ENCODE results near the gene FLNB.

The FLNB gene

DNA sequence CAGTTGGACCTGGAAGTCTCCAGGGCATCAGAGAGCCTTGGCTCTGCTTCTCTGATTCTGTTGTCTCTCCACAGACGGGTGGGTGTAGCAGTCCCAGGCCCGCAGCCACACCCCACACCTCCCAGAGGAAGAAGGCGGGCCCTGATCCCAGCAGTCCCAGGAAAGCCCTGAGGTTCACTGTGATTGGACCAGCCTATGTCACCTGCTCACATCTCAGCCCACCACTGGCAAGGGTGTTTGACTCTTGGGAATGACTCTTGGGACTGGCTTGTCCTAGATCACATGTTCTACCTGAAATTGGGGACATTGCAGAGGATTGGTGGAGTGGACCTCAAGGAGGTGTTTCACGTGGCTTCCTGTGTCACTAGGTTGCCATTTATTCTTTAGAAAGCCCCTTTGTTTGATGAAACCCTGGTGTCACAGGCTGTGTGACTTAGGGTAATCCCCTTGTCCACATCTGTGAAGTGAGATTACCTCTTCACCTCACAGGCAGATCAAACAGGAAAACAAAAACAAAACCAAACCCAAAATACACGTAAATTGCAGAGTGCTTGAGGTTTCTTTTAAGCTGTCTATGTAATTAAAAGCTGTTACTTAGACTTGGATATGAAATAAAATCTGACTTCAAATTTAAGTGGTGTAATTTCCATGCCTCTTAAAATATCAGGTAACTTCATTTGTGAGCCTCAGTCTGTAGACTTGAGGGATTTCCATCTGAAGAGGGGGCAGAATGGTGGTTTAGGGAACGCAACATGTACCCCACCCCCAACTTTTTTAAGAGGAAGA, 26.7 kb downstream of the FLNB start:
- no peak for ATAC-seq
- TF ChIP-seq SNAI2 (CRISPR knock-in tag; IDR thresholded peaks at IDR 0.05) (no peak), ZFP30 (CRISPR knock-in tag; IDR thresholded peaks at IDR 0.05) (no peak), ZNF8 (CRISPR knock-in tag; IDR thresholded peaks at IDR 0.05) (no peak), PPARA (CRISPR knock-in tag; IDR thresholded peaks at IDR 0.05; ENCODE audit: borderline replicate concordance) (no peak), RARB (CRISPR knock-in tag; IDR thresholded peaks at IDR 0.05) (no peak), TCF4 (CRISPR knock-in tag; IDR thresholded peaks at IDR 0.05; ENCODE audit: borderline replicate concordance) (no peak), TOX (CRISPR knock-in tag; IDR thresholded peaks at IDR 0.05; ENCODE audit: borderline replicate concordance) (no peak), ISL1 (CRISPR knock-in tag; IDR thresholded peaks at IDR 0.05) (no peak), ZC3H10 (CRISPR knock-in tag; IDR thresholded peaks at IDR 0.05) (no peak), ZFP3 (CRISPR knock-in tag; IDR thresholded peaks at IDR 0.05) (no peak), ESRRG (CRISPR knock-in tag; IDR thresholded peaks at IDR 0.05) (no peak), OSR1 (CRISPR knock-in tag; IDR thresholded peaks at IDR 0.05) (no peak), PATZ1 (CRISPR knock-in tag; IDR thresholded peaks at IDR 0.05; ENCODE audit: borderline replicate concordance) (no peak), CSDC2 (CRISPR knock-in tag; IDR thresholded peaks at IDR 0.05) (no peak)
- TF ChIP-seq, protein P1, sequence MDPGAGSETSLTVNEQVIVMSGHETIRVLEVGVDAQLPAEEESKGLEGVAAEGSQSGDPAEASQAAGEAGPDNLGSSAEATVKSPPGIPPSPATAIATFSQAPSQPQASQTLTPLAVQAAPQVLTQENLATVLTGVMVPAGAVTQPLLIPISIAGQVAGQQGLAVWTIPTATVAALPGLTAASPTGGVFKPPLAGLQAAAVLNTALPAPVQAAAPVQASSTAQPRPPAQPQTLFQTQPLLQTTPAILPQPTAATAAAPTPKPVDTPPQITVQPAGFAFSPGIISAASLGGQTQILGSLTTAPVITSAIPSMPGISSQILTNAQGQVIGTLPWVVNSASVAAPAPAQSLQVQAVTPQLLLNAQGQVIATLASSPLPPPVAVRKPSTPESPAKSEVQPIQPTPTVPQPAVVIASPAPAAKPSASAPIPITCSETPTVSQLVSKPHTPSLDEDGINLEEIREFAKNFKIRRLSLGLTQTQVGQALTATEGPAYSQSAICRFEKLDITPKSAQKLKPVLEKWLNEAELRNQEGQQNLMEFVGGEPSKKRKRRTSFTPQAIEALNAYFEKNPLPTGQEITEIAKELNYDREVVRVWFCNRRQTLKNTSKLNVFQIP (CRISPR knock-in tag; IDR thresholded peaks at IDR 0.05; ENCODE audit: borderline replicate concordance, low read depth): no peak
- TF ChIP-seq, protein P2, sequence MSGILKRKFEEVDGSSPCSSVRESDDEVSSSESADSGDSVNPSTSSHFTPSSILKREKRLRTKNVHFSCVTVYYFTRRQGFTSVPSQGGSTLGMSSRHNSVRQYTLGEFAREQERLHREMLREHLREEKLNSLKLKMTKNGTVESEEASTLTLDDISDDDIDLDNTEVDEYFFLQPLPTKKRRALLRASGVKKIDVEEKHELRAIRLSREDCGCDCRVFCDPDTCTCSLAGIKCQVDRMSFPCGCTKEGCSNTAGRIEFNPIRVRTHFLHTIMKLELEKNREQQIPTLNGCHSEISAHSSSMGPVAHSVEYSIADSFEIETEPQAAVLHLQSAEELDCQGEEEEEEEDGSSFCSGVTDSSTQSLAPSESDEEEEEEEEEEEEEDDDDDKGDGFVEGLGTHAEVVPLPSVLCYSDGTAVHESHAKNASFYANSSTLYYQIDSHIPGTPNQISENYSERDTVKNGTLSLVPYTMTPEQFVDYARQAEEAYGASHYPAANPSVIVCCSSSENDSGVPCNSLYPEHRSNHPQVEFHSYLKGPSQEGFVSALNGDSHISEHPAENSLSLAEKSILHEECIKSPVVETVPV (CRISPR knock-in tag; IDR thresholded peaks at IDR 0.05): no peak
- TF ChIP-seq, protein P3, sequence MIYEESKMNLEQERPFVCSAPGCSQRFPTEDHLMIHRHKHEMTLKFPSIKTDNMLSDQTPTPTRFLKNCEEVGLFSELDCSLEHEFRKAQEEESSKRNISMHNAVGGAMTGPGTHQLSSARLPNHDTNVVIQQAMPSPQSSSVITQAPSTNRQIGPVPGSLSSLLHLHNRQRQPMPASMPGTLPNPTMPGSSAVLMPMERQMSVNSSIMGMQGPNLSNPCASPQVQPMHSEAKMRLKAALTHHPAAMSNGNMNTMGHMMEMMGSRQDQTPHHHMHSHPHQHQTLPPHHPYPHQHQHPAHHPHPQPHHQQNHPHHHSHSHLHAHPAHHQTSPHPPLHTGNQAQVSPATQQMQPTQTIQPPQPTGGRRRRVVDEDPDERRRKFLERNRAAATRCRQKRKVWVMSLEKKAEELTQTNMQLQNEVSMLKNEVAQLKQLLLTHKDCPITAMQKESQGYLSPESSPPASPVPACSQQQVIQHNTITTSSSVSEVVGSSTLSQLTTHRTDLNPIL (CRISPR knock-in tag; IDR thresholded peaks at IDR 0.05; ENCODE audit: low read depth): no peak
- TF ChIP-seq, protein P4, sequence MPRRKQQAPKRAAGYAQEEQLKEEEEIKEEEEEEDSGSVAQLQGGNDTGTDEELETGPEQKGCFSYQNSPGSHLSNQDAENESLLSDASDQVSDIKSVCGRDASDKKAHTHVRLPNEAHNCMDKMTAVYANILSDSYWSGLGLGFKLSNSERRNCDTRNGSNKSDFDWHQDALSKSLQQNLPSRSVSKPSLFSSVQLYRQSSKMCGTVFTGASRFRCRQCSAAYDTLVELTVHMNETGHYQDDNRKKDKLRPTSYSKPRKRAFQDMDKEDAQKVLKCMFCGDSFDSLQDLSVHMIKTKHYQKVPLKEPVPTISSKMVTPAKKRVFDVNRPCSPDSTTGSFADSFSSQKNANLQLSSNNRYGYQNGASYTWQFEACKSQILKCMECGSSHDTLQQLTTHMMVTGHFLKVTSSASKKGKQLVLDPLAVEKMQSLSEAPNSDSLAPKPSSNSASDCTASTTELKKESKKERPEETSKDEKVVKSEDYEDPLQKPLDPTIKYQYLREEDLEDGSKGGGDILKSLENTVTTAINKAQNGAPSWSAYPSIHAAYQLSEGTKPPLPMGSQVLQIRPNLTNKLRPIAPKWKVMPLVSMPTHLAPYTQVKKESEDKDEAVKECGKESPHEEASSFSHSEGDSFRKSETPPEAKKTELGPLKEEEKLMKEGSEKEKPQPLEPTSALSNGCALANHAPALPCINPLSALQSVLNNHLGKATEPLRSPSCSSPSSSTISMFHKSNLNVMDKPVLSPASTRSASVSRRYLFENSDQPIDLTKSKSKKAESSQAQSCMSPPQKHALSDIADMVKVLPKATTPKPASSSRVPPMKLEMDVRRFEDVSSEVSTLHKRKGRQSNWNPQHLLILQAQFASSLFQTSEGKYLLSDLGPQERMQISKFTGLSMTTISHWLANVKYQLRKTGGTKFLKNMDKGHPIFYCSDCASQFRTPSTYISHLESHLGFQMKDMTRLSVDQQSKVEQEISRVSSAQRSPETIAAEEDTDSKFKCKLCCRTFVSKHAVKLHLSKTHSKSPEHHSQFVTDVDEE (CRISPR knock-in tag; IDR thresholded peaks at IDR 0.05): no peak

- TF ChIP-seq, protein P2 (CRISPR knock-in tag; IDR thresholded peaks at IDR 0.05): no peak
- TF ChIP-seq TCF4 (CRISPR knock-in tag; IDR thresholded peaks at IDR 0.05; ENCODE audit: borderline replicate concordance) (no peak), ZFP3 (CRISPR knock-in tag; IDR thresholded peaks at IDR 0.05) (no peak), ZFP30 (CRISPR knock-in tag; IDR thresholded peaks at IDR 0.05) (no peak)
- no peak for ATAC-seq
Observed at GRCh38 chr3:58035524-58036255, 27.5 kb downstream of the FLNB start.

Measured in SK-N-SH treated with all-trans-retinoic acid at 6 μM for 48 hours (cell line).